Astrocyte of the spinal cord (primary cell): Measurements from ENCODE around the gene CHRNA7.

Source experiments
- DNase-seq: peaks from one replicate; pipeline ENCODE4 v3.0.0; 2011; ENCODE audit warnings: low read depth, low spot score
- H3K4me3 ChIP-seq: 2 replicates; pipeline ENCODE4 v1.5.1; 2011; ENCODE audit warnings: low read depth, mild to moderate bottlenecking, low read length, moderate library complexity
- CTCF ChIP-seq: IDR thresholded peaks from 2 replicates; pipeline ENCODE4 v1.5.1; 2012; ENCODE audit warnings: low read depth, mild to moderate bottlenecking, low read length, inconsistent platforms
- in situ Hi-C: cut with HindIII; loops from 2 replicates; pipeline ENCODE4 v1.10.0; 2017; ENCODE audit warnings: low sequenced_read_pairs

CHRNA7 gene

DNA sequence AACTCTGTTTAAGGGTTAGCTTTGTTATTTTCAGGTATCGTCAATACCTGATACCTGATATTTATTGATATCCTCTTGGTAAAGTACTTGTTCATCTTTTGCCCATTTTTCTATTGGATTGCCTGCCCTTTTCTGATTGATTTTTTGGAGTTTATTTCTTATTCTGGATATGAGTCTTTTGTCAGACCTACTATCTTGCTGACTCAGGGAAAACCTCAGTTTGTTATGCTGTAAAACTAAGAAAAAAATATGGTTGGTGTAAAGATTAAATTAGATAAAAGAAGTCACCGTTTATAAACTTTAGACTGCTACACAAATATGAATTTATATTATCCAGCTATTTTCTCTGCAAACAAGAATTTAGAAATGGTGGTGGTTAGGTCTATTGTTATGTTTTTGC lies 65.9 kb downstream of the CHRNA7 start:
- TF ChIP-seq CTCF = no peak

GRCh38 chr15:32096916-32097617 lies 66.8 kb downstream of the CHRNA7 start:
- H3K4me3 ChIP-seq = no peak overlapping the region
- no peak for TF ChIP-seq CTCF
- in situ Hi-C loops = no loop called here
- DNase-seq = no peak

More for the DNA sequence above, 65.9 kb downstream of the CHRNA7 start:
- in situ Hi-C loops = no loop called here
- DNase-seq = no peak
- H3K4me3 ChIP-seq = no peak overlapping the region

GRCh38 chr15:32098033-32098432 lies 67.7 kb downstream of the CHRNA7 start:
- in situ Hi-C loops = no loop called here
- DNase-seq = no peak
- no peak overlapping the region for H3K4me3 ChIP-seq
- TF ChIP-seq CTCF = no peak

- in situ Hi-C loops = no loop called here
- TF ChIP-seq CTCF = no peak
- no peak for DNase-seq
- no peak overlapping the region for H3K4me3 ChIP-seq
Measured at GRCh38 chr15:32099097-32099785, 68.9 kb downstream of the CHRNA7 start.

DNA sequence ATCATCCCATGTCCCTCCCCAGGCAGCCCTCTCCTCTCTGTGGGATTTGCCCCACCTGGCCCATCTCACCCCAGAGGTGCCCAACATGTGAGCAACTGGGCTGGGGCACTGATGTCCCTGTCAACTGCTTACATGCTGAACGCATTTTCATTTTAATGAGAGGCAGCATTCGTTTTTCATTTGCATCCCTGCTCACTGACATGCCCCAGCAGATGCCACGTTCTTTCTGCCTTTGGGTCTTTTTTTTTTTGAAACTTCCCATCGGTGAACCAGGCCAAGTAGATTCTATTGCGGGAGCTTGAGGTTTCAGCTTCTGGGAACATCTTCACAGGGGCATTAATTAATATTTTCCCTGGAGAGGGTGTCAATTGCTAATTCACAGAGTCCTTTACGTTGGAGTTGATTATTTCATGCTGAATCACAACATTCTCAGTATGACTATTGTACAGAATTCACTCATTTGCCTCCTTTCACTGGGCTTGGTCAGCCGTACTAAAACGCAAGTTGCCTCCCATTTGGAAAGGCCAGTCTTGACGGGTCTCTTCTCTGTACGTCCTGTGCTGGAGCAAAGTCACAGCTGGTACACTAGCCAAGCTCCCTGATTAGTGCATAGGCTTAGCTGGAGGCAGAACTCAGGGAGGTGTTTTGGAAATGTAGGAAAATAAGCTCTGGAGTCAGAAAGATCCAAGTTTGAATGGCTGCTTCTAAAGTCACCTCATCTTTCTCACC lies 69.8 kb downstream of the CHRNA7 start:
- DNase-seq = no peak
- in situ Hi-C loops = no loop called here
- no peak overlapping the region for H3K4me3 ChIP-seq
- TF ChIP-seq CTCF = no peak

DNA sequence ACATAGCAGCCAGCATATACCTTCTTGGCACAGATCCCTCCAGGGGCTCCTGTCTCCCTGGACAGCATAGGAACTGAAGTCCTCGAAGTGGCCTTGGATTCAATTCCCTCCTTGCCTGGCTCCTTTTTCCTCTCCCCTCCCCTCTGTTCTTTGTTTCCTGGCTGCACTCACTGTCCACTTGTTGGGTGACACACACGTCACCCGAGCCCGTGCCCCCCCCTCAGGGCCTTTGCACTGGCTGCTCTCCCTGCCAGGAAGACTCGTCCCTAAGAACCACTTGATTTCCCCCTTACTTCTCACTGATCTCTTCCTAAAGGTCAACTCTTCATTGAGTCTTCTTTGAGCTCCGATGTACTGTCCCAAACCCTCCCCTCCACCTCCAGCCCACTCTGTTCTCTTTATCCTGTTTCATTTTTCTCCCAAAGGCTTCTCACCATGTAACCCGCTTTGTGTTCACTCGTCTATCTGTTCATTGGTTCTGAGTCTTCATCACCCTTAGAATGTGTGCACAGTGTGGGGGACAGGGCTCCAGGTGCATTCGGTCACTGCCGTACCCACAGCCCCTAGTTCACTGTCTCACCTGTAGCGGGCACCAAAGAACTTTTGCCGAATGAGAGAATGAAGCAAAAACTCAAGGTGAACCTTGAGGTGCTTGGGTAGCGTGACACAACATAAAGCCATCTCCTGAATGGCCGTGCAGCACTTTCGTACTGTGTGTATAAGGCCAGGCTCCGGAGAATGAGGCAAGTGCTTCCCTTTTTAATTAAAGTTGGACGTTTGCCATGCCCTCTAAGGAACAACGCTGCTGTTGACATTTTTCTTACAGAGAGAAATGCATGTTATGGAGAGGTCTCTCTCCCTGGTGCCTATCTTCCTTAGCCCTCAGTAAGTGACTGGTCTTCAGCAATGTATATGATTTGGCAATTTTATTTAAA lies 74.0 kb downstream of the CHRNA7 start:
- no peak overlapping the region for H3K4me3 ChIP-seq
- TF ChIP-seq CTCF = no peak
- in situ Hi-C loops = no loop called here
- no peak for DNase-seq
